ENCODE data around the gene DLAT.
"Not testable (repeated sequence)": the region's sequence is repeated elsewhere in the genome, so short reads cannot be mapped to it uniquely, and the experiment has no call there.

DLAT gene

GRCh38 chr11:112005422-112006094 lies 19.6 kb upstream of the DLAT start:
- DNase-seq = no peak

DNA sequence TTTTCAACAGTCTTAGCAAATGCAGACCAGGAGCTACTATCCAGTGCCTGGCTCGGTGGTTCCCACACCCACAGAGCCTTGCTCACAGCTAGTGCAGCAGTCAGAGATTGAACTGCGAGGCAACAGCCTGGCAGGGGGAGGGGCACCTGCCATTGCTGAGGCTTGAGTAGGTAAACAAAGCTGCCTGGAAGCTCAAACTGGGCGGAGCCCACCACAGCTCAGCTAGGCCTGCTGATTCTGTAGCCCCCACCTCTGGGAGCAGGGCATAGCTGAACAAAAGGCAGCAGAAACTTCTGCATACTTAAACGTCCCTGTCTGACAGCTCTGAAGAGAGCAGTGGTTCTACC lies 19.1 kb upstream of the DLAT start:
- DNase-seq = not testable (repeated sequence)

DNA sequence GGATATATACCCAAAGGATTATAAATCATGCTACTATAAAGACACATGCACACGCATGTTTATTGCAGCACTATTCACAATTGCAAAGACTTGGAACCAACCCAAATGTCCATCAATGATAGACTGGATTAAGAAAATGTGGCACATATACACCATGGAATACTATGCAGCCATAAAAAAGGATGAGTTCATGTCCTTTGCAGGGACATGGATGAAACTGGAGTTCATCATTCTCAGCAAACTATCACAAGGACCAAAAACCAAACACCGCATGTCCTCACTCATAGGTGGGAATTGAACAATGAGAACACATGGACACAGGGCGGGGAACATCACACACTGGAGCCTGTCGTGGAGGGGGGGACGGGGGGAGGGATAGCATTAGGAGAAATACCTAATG lies 13.8 kb upstream of the DLAT start:
- DNase-seq = not testable (repeated sequence)

DNA sequence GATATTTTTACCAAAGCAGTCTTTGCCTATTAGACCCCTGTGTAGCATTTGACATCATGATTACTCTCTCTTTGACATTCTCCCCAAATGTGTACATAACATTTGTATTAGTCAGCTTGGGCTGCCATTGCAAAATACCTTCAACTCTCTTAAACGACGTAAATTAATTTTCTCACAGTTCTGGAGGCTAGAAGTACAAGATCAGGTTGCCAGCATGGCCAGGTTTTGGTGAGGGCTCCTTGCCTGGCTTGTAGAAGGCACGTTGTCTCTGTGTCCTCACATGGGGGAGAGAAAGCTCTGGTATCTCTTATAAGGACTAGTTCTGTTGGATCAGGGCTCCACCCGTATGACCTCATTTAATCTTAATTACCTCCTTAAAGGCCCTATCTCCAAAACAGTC lies 12.3 kb upstream of the DLAT start:
- no peak for DNase-seq

- DNase-seq = no peak
Observed at GRCh38 chr11:112013497-112014164, 11.6 kb upstream of the DLAT start.

GRCh38 chr11:112016088-112016764 lies 9.0 kb upstream of the DLAT start:
- DNase-seq = no peak

DNA sequence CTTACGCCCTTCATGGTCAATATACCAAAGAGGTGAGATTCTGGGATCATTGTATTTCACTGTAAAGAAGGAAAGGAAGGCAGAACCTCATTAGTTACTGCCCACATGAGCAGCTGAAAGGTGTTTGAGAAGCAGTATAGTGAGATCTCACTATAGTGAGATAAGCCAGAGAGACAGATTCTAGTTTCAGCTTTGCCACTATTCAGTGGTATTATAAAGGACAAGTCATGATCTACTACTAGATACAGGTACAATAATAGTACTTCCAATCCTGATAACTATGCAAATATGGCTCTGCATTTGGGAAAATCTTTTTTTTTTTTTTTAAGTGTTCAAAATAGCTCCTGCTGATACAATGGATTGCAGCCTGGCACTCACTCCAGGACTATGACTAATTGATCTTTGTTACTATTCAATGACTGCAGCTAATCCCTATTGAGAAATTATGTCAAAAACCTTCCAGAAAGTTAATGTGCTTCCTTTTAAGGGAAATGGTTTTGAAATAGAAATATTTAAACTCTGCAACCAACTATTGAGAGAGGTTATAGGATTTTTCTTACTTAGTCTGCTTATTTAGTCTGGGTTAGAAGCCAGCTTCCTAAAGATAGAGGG lies 8.3 kb upstream of the DLAT start:
- no peak for DNase-seq

GRCh38 chr11:112017538-112017937 lies 7.7 kb upstream of the DLAT start:
- DNase-seq = no peak

DNA sequence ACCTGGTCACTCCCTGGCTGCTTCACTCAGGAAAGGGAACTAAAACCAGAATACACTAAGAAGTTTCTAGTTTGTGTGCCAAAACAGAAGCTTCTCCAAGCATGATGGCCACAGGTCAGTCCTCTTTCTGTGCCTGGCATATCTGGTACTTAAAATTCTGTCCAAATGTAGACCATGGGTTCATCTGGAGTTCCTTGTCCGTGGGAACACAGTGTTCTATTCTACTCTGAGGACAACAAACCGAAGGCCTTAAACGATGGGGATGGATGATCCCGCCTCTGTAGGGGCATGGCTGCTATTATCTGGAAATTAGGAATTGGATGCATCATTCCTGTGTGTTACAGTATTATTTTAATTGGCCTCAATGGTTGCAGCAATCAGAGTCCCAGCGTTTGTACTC lies 6.1 kb upstream of the DLAT start:
- no peak for DNase-seq

GRCh38 chr11:112023104-112023503 lies 2.1 kb upstream of the DLAT start:
- no peak for DNase-seq

- DNase-seq = no peak
Observed at GRCh38 chr11:112024178-112024772, 933 bp upstream of the DLAT start.

- no peak for DNase-seq
Observed at GRCh38 chr11:112025707-112026106, 499 bp downstream of the DLAT start.

DNA sequence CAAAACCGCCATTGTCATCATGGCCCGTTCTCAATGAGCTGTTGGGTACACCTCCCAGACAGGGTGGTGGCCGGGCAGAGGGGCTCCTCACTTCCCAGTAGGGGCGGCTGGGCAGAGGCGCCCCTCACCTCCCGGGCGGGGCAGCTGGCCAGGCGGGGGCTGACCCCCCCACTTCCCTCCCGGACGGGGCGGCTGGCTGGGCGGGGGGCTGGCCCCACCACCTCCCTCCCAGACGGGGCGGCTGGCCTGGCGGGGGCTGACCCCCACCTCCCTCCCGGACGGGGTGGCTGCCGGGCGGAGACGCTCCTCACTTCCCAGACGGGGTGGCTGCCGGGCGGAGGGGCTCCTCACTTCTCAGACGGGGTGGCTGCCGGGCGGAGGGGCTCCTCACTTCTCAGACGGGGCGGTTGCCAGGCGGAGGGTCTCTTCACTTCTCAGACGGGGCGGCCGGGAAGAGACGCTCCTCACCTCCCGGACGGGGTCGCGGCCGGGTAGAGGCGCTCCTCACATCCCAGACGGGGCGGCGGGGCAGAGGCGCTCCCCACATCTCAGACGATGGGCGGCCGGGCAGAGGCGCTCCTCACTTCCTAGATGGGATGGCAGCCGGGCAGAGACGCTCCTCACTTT lies 1.7 kb downstream of the DLAT start:
- DNase-seq = not testable (repeated sequence)

DNA sequence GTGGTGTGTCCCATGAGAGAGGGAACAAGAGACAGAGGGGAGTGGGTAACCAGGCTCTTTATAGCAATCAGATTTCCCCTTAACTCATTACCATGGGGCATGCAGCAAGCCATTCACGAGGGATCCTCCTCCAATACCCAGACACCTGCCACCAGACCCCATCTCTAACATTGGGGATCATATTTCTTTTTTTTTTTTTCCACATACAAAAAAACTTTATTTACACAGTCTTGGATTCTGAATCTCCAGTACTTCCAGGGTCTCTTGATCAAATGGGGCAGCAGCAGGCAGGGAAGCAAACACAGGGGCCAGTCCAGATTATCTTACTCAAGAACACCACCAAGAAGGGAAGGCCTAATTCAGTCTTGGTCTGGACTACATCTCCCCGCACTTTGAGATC lies 4.3 kb downstream of the DLAT start:
- DNase-seq = no peak

- DNase-seq = no peak
Observed at GRCh38 chr11:112033902-112034301, 8.7 kb downstream of the DLAT start.

DNA sequence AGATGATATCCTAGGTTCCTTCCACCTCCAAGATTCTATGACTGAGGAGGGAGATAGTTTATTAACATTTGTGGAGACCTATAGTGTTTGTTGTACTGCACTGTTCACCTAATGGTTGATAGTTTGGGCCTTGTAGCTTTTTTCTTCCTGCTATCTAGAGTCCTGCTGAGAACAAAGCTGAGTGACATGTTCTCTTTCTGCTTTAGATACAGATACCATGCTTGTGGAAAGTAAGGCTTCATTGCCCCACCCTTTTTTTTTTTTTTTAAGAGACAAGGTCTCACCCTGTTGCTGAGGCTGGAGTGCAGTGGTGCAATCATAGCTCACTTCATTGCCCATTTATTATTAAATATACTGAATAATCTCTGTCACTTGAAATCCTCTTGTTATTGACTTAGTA lies 12.3 kb downstream of the DLAT start:
- DNase-seq = no peak

GRCh38 chr11:112042161-112042960 lies 17.2 kb downstream of the DLAT start:
- no peak for DNase-seq

DNA sequence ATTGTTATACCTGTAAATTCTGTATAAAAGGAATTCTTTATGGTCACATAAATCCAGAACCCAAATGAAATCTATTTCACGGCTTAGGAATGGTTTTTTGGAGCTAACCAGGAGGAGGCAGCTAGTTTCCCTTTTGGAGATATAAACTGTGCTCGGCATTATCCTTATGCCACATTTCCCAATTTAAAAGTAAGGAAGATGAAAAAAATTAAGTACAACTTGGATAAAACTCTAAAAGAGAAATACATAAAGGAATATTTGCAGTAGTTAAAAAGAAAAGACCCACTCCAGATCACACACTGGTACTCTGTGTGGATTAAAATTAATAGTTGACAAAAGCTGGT lies 17.7 kb downstream of the DLAT start:
- DNase-seq = no peak

DNA sequence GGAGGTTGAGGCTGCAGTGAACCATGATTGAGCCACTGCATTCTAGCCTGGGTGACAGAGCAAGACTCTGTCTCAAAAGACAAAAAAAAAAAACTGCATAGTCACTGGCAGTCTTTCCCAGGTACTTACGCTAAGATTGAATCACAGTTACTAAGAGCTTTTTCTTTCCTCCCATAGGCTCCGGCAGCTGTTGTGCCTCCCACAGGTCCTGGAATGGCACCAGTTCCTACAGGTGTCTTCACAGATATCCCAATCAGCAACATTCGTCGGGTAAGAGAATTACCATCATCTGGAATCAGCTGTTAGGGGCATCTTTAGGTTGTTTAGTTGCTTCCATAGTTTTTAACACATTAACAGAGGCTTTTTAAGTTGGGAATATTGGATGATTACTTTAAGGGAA lies 19.8 kb downstream of the DLAT start:
- DNase-seq = no peak

- not testable (repeated sequence) for DNase-seq
Observed at GRCh38 chr11:112046647-112047046, 21.4 kb downstream of the DLAT start.

DNA sequence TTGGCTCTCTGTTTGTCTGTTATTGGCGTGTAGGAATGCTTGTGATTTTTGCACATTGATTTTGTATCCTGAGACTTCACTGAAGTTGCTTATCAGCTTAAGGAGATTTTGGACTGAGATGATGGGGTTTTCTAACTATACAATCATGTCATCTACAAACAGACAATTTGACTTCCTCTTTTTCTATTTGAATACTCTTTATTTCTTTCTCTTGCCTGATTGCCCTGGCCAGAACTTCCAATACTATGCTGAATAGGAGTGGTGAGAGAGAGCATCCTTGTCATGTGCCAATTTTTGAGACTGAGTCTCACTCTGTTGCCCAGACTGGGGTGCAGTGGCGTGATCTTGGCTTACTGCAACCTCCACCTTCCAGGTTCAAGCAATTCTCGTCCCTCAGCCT lies 23.0 kb downstream of the DLAT start:
- not testable (repeated sequence) for DNase-seq

GRCh38 chr11:112049777-112050176 lies 24.6 kb downstream of the DLAT start:
- DNase-seq = no peak

All from stimulated activated CD4-positive, alpha-beta T cell treated with anti-CD3 and anti-CD28 coated beads, Interleukin-12 subunit alpha, Interleukin-12 subunit beta, amount 100 ng/mL, for 4 hours (primary cell).